NCI-H2081 treated with DMSO at 0.1 percent for 48 hours (cell line): ENCODE measurements around the gene RAMP2.

Source experiments
- DNase-seq: peaks from one replicate; lab custom pipeline; 2025; lab: John Stamatoyannopoulos, UW

RAMP2 gene

GRCh38 chr17:42792545-42792944 lies 31.5 kb downstream of the RAMP2 start:
- no peak for DNase-seq

GRCh38 chr17:42795061-42795460 lies 34.0 kb downstream of the RAMP2 start:
- DNase-seq = no peak

- no peak for DNase-seq
These were observed 34.4 kb downstream of the RAMP2 start for GRCh38 chr17:42795465-42795864.

GRCh38 chr17:42796066-42796758 lies 35.2 kb downstream of the RAMP2 start:
- DNase-seq = no peak

GRCh38 chr17:42797067-42798007 lies 36.3 kb downstream of the RAMP2 start:
- no peak for DNase-seq

- no peak for DNase-seq
These were observed 37.0 kb downstream of the RAMP2 start for GRCh38 chr17:42798011-42798382.

GRCh38 chr17:42798383-42799380 lies 37.7 kb downstream of the RAMP2 start, which contains the start of the genes CNTD1 and COA3:
CNTD1 (plus strand) TSS chr17:42798861; CDS start chr17:42799068, 207 bp downstream.
COA3 (minus strand) TSS chr17:42798704; CDS start chr17:42798681, 23 bp downstream.
- DNase-seq = peak; percentile 34

GRCh38 chr17:42803074-42803883 lies 42.3 kb downstream of the RAMP2 start:
- DNase-seq = no peak

GRCh38 chr17:42804918-42805367 lies 43.9 kb downstream of the RAMP2 start:
- peak; percentile 82 for DNase-seq

GRCh38 chr17:42806249-42806648 lies 45.2 kb downstream of the RAMP2 start:
- no peak for DNase-seq

GRCh38 chr17:42809250-42809649 lies 48.2 kb downstream of the RAMP2 start:
- DNase-seq = no peak
